B cell (primary cell): Measurements from ENCODE around the gene SUGCT. TPM values are rescaled to one million over a fixed set of nuclear protein-coding genes. Genes with fewer than 3 reads are reported as not detected.

Experiments
- ATAC-seq: fragments of 200-7000 bp; cut with Tn5 transposase; one replicate; pipeline ENCODE4 v1.10.0; 2021; ENCODE audit warnings: low read depth, mild to moderate bottlenecking, moderate number of reproducible peaks, moderate library complexity
- CTCF ChIA-PET: fragments of 350-600 bp; sonication (Branson Sonifier 250); formaldehyde crosslinking; loops from one replicate; lab custom pipeline; 2021; ENCODE audit warnings: antibody characterized with exemption, inconsistent platforms; lab: Charles Lee
- POLR2A ChIA-PET: fragments of 350-600 bp; sonication (Branson Sonifier 250); formaldehyde crosslinking; loops from one replicate; lab custom pipeline; 2021; ENCODE audit warnings: antibody characterized with exemption; lab: Charles Lee
- DNase-seq: peaks from one replicate; pipeline ENCODE4 v3.0.0; 2013
- H2AFZ ChIP-seq: 2 replicates; pipeline ENCODE4 v1.6.1; 2012; ENCODE audit warnings: mild to moderate bottlenecking, low read depth, low read length; ENCODE audit not compliant: insufficient read depth, poor library complexity, severe bottlenecking
- H3K27ac ChIP-seq, 2 donors: 1 replicate in 1 of 2; 2 replicates in 1 of 2; pipeline ENCODE4 v1.5.1; 2012 to 2013; ENCODE audit warnings: low read length in 2 of 2, mild to moderate bottlenecking in 2 of 2, moderate library complexity in 1 of 2
- H3K27me3 ChIP-seq, 4 experiments: fragments of 200-600 bp in 1 of 4; sonication (generic) in 1 of 4; replicated peaks in 1 of 4; 1 replicate in 2 of 4; 2 replicates in 2 of 4; pipeline versions ENCODE4 v1.6.1 to v1.7.0; 2013 to 2016; ENCODE audit warnings: low read length in 3 of 4, mild to moderate bottlenecking in 2 of 4, mixed read lengths in 1 of 4, moderate library complexity in 1 of 4; ENCODE audit not compliant: insufficient read depth in 4 of 4, control insufficient read depth in 3 of 4; ENCODE audit errors: control extremely low read depth in 1 of 4
- H3K36me3 ChIP-seq, 2 experiments: replicated peaks in 1 of 2; 1 replicate in 1 of 2; 2 replicates in 1 of 2; pipeline versions ENCODE4 v1.6.1 to v1.7.1; 2013; ENCODE audit warnings: low read length in 1 of 2; ENCODE audit not compliant: insufficient read depth in 2 of 2, control insufficient read depth in 1 of 2; ENCODE audit errors: control extremely low read depth in 1 of 2, extremely low read depth in 1 of 2
- H3K4me1 ChIP-seq, 2 donors: fragments of 200-600 bp in 1 of 2; sonication (generic) in 1 of 2; 1 replicate in 1 of 2; 2 replicates in 1 of 2; pipeline versions ENCODE4 v1.5.1 to v1.6.1; 2013 to 2017; ENCODE audit warnings: low read length in 2 of 2; ENCODE audit not compliant: control insufficient read depth in 2 of 2, insufficient read depth in 2 of 2
- H3K4me2 ChIP-seq: replicated peaks from 2 replicates; pipeline ENCODE3; 2012; ENCODE audit warnings: mild to moderate bottlenecking, low read depth, low read length; ENCODE audit not compliant: poor library complexity, severe bottlenecking
- H3K4me3 ChIP-seq, 5 experiments: fragments of 200-600 bp in 1 of 5; sonication (generic) in 1 of 5; 1 replicate in 3 of 5; 2 replicates in 2 of 5; pipeline versions ENCODE4 v1.5.1 to v1.7.0; 2011 to 2016; ENCODE audit warnings: low read length in 4 of 5, mild to moderate bottlenecking in 4 of 5, low read depth in 2 of 5, control low read depth in 1 of 5, moderate library complexity in 1 of 5; ENCODE audit not compliant: insufficient read depth in 1 of 5; ENCODE audit errors: control extremely low read depth in 1 of 5, extremely low read depth in 1 of 5
- H3K79me2 ChIP-seq: fragments of 200-600 bp; sonication (generic); one replicate; pipeline ENCODE4 v1.6.0; 2016; ENCODE audit warnings: low read length; ENCODE audit not compliant: control insufficient read depth, insufficient read depth
- H3K9ac ChIP-seq: fragments of 200-600 bp; sonication (generic); 2 replicates; pipeline ENCODE4 v1.6.1; 2017; ENCODE audit warnings: mild to moderate bottlenecking, low read length, moderate library complexity
- H3K9me3 ChIP-seq, 3 donors: one replicate each; pipeline versions ENCODE4 v1.6.1 to v1.7.1; 2013; ENCODE audit warnings: low read length in 2 of 3; ENCODE audit not compliant: control insufficient read depth in 2 of 3, insufficient read depth in 1 of 3; ENCODE audit errors: control extremely low read depth in 1 of 3
- H4K20me1 ChIP-seq: 2 replicates; pipeline ENCODE4 v1.6.0; 2012; ENCODE audit warnings: mild to moderate bottlenecking, low read length; ENCODE audit not compliant: insufficient read depth, control insufficient read depth, poor library complexity, severe bottlenecking
- H3K27ac Mint-ChIP-seq: one replicate; pipeline ENCODE4 v1.8.0; 2021; ENCODE audit warnings: mixed read lengths
- H3K27me3 Mint-ChIP-seq: one replicate; pipeline ENCODE4 v1.8.0; 2021; ENCODE audit warnings: mixed read lengths
- H3K4me1 Mint-ChIP-seq: one replicate; pipeline ENCODE4 v1.8.0; 2021; ENCODE audit warnings: mixed read lengths
- H3K4me3 Mint-ChIP-seq: one replicate; pipeline ENCODE4 v1.8.0; 2021; ENCODE audit warnings: mixed read lengths
- H3K9me3 Mint-ChIP-seq: one replicate; pipeline ENCODE4 v1.8.0; 2022; ENCODE audit warnings: mixed read lengths; ENCODE audit not compliant: insufficient read depth
- CTCF ChIP-seq: fragments of 200-600 bp; IDR thresholded peaks from one replicate; pipeline ENCODE4 v1.8.0; 2022; ENCODE audit warnings: antibody characterized with exemption, mild to moderate bottlenecking
- EZH2 ChIP-seq: IDR thresholded peaks from 2 replicates; pipeline ENCODE4 v1.6.1; 2012; ENCODE audit warnings: borderline replicate concordance, low read depth, mild to moderate bottlenecking, moderate library complexity, low read length; ENCODE audit not compliant: insufficient read depth, poor library complexity, severe bottlenecking
- WGBS: methylation state at CpG from one replicate; pipeline ENCODE4 v1.1.5; 2013; ENCODE audit warnings: missing lambda C conversion rate; ENCODE audit not compliant: insufficient coverage; 5-methylcytosine and 5-hydroxymethylcytosine counted together
- intact Hi-C: fragments of 100-400 bp; cut with micrococcal nuclease; formaldehyde crosslinking; loops from one replicate; pipeline ENCODE4 v1.10.0; 2022
- polyA plus RNA-seq: library from polyadenylated mRNA; depleted of rRNA; stranded (reverse); fragments of >200 nt; gene quantifications from 2 replicates; pipeline ENCODE4 v1.2.3, GENCODE V29; 2012
- total RNA-seq, 2 donors: library from RNA; stranded (reverse); fragments of 120-200 nt in 1 of 2; gene quantifications; 1 replicate in 1 of 2; 2 replicates in 1 of 2; pipeline versions ENCODE4 v1.2.3 to v1.2.4, GENCODE V29; 2013 to 2022

SUGCT gene
- total and polyA plus RNA-seq, 2 donors (not counting 1 experiment from before 2014, with no cell fraction given): 0.19 to 0.86 TPM

- POLR2A ChIA-PET: no interaction called here
- WGBS: 71% methylated on average over 1 of the region's 3 CpGs
- TF ChIP-seq EZH2 (no peak), CTCF (no peak)
Observed at GRCh38 chr7:40851001-40851400, 716.2 kb downstream of the SUGCT start.

DNA sequence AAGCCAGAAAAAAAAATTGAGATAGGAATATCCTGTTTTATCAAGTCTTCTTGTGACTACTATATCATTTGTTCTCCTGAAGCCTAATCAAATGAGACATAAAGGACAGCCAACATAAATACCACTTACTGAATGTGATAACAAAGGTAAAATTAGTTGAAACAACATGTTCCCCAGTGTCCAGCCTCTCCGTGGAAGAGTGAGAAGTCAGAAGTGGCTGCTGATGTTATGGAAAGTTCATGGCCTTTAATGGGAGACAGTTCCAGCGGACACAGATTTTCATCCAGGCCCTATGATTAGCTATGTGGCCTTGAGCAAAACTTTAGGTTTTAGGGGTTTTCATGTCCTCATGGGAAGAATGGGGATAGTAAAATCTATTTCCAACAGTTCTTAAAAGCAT lies 724.3 kb downstream of the SUGCT start:
- Histone ChIP-seq H3K27ac (no peak overlapping the region), H3K79me2 (no peaks in the 10 kb centered on the region), H4K20me1 (no peaks in the 10 kb centered on the region), H3K4me2 (no peak overlapping the region), H3K4me1 (no peaks in the 10 kb centered on the region), H3K36me3 (no peaks in the 10 kb centered on the region), H3K9ac (no peak overlapping the region), H2AFZ (no peak overlapping the region), H3K4me3 (no peak overlapping the region), H3K9me3 (no peaks in the 10 kb centered on the region), H3K27me3 (no peaks in the 10 kb centered on the region)
- intact Hi-C loops: no loop called here
- H3K4me3 Mint-ChIP-seq: no peak overlapping the region
- DNase-seq: no peak
- H3K9me3 Mint-ChIP-seq: no peaks in the 10 kb centered on the region
- H3K27me3 Mint-ChIP-seq: no peaks in the 10 kb centered on the region
- POLR2A ChIA-PET: no interaction called here
- no peak overlapping the region for H3K27ac Mint-ChIP-seq
- no peak for ATAC-seq
- WGBS: 89% methylated on average over 1 of the region's 2 CpGs
- TF ChIP-seq CTCF (no peak), EZH2 (no peak)
- CTCF ChIA-PET: no interaction called here
- no peaks in the 10 kb centered on the region for H3K4me1 Mint-ChIP-seq

More at GRCh38 chr7:40851001-40851400, 716.2 kb downstream of the SUGCT start:
- no peaks in the 10 kb centered on the region for H4K20me1 ChIP-seq
- ATAC-seq (no peak), DNase-seq (no peak)
- no peaks in the 10 kb centered on the region for H3K79me2 ChIP-seq
- H3K27me3 ChIP-seq: no peaks in the 10 kb centered on the region
- Mint-ChIP-seq H3K9me3 (no peaks in the 10 kb centered on the region), H3K27ac (no peak overlapping the region), H3K27me3 (no peaks in the 10 kb centered on the region), H3K4me3 (no peak overlapping the region), H3K4me1 (peaks cover 5% of the 10 kb centered on the region)
- no peak overlapping the region for H3K4me3 ChIP-seq
- no peak overlapping the region for H3K4me2 ChIP-seq
- intact Hi-C loops: no loop called here
- H3K36me3 ChIP-seq: no peaks in the 10 kb centered on the region
- no peak overlapping the region for H3K9ac ChIP-seq
- CTCF ChIA-PET: no interaction called here
- H3K4me1 ChIP-seq: no peaks in the 10 kb centered on the region
- H3K9me3 ChIP-seq: no peaks in the 10 kb centered on the region
- H2AFZ ChIP-seq: no peak overlapping the region
- H3K27ac ChIP-seq: no peak overlapping the region
